ENCODE data around the gene NFKBIA. TPM values are rescaled to one million over a fixed set of nuclear protein-coding genes. Genes with fewer than 3 reads are reported as not detected.
A peak's percentile ranks its signal among the peaks of the same experiment; 100 is the strongest.
"Not testable (repeated sequence)": the region's sequence is repeated elsewhere in the genome, so short reads cannot be mapped to it uniquely, and the experiment has no call there.

Gene NFKBIA
- total RNA-seq, 1 donor from 2014 or later: 30.3 TPM

DNA sequence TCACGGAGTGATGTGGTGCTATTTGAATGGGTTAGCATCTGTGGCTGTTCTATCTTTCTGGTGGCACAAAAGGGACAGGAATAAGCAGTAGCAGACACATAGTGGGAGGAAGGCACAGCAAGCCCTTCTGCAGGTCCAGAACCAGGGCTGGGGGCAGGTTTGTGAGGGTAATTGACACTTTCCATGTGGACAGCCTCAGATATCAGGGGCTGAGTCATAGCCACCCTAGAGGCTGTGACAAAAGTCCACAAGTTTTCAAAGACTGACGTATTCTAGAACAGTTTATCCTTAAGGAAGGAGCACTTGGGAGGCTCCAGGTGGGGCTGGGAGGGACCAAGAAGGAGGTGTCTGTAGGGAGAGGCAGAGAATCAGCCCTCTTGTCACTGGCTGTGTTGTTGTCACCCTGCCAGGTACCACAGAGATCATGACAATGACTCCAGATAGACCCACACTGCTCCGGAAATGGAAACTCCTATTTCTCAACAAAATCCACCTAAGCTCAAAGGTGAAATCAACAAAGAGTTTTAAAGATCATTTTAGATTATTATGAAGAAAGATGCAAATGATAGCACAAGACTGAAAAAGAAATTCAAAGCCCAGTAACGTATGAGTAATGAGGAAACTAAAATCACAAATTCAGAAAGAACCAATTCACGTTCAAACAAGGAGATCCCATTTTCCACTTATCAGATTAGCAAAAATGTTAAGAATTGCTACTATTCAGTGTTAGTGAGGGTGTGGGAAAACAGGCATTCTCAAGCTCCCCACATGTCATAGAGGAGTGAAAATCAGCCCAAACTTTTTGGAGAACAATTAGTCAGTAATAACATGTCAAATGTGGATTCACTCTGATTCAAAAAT lies 48.3 kb downstream of the NFKBIA start:
- H3K36me3 Mint-ChIP-seq (ENCODE audit: low read depth): no peaks in the 10 kb centered on the region
- H3K9me3 Mint-ChIP-seq: no peaks in the 10 kb centered on the region
- peaks cover 14% of the 10 kb centered on the region for H3K4me1 Mint-ChIP-seq
- H3K27me3 Mint-ChIP-seq (ENCODE audit: low read depth): no peaks in the 10 kb centered on the region
- H3K4me3 Mint-ChIP-seq: no peak overlapping the region
- peak overlapping the region; percentile 51 for H3K27ac Mint-ChIP-seq (ENCODE audit: unreplicated experiment)
- no peak for DNase-seq (ENCODE audit: low read depth, low spot score)
- TF ChIP-seq, protein P1, sequence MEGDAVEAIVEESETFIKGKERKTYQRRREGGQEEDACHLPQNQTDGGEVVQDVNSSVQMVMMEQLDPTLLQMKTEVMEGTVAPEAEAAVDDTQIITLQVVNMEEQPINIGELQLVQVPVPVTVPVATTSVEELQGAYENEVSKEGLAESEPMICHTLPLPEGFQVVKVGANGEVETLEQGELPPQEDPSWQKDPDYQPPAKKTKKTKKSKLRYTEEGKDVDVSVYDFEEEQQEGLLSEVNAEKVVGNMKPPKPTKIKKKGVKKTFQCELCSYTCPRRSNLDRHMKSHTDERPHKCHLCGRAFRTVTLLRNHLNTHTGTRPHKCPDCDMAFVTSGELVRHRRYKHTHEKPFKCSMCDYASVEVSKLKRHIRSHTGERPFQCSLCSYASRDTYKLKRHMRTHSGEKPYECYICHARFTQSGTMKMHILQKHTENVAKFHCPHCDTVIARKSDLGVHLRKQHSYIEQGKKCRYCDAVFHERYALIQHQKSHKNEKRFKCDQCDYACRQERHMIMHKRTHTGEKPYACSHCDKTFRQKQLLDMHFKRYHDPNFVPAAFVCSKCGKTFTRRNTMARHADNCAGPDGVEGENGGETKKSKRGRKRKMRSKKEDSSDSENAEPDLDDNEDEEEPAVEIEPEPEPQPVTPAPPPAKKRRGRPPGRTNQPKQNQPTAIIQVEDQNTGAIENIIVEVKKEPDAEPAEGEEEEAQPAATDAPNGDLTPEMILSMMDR (conservative IDR thresholded peaks at IDR 0.05): no peak

DNA sequence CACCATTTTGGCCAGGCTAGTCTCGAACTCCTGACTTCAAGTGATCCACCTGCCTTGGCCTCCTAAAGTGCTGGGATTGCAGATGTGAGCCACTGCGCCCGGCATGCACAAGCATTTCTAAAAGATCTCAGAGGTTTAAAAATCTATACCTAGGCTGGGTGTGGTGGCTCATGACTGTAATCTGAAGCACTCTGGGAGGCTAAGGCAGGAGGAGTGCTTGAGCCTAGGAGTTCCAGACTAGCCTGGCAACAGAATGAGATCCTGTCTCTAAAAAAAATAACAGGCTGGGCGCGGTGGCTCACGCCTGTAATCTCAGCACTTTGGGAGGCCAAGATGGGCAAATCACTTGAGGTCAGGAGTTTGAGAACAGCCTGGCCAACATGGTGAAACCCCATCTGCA lies 49.3 kb downstream of the NFKBIA start:
- not testable (repeated sequence) for DNase-seq (ENCODE audit: low read depth, low spot score); H3K36me3 Mint-ChIP-seq (ENCODE audit: low read depth); H3K27ac Mint-ChIP-seq (ENCODE audit: unreplicated experiment); H3K4me3 Mint-ChIP-seq; H3K27me3 Mint-ChIP-seq (ENCODE audit: low read depth); H3K9me3 Mint-ChIP-seq
- peaks cover 15% of the 10 kb centered on the region for H3K4me1 Mint-ChIP-seq

DNA sequence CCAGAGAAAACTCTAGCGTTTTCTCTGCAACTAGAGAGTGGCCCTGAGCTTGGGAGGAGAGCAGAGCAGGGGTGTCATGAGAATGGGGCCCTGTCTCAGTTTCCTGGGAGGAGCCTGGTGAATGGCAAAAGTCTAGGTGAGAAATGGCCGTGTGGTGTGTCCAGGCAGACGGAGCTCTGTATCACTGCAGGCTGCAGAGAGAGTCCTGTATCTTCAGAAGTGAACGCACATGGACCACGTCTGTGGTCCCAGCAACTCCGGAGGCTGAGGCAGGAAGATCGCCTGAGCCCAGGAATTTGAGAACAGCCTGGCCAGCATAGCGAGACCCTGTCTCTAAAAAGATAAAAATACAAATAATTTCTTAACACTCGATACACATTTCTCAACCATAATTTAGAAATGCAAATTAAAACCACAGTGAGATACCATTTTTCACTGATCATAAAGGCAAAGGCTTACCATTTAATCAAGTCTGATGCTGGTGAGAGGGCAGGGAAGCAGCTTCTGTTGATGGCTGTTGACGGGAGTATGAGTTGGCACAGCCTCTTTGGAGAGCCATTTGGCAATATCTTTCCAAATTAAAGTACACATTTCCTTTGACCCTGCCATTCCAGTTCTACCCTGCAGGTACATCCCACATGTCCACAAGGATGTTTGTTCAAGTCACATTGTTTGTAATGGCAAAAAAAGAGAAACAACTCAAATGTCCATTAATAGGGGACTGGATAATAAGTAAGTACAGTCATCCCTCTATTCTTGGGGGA lies 51.0 kb downstream of the NFKBIA start:
- Mint-ChIP-seq H3K36me3 (ENCODE audit: low read depth) (no peaks in the 10 kb centered on the region), H3K27ac (ENCODE audit: unreplicated experiment) (no peak overlapping the region), H3K9me3 (no peaks in the 10 kb centered on the region), H3K4me1 (peaks cover 21% of the 10 kb centered on the region), H3K4me3 (no peak overlapping the region), H3K27me3 (ENCODE audit: low read depth) (no peaks in the 10 kb centered on the region)
- no peak for DNase-seq (ENCODE audit: low read depth, low spot score)
- TF ChIP-seq, protein P1 (conservative IDR thresholded peaks at IDR 0.05): no peak

DNA sequence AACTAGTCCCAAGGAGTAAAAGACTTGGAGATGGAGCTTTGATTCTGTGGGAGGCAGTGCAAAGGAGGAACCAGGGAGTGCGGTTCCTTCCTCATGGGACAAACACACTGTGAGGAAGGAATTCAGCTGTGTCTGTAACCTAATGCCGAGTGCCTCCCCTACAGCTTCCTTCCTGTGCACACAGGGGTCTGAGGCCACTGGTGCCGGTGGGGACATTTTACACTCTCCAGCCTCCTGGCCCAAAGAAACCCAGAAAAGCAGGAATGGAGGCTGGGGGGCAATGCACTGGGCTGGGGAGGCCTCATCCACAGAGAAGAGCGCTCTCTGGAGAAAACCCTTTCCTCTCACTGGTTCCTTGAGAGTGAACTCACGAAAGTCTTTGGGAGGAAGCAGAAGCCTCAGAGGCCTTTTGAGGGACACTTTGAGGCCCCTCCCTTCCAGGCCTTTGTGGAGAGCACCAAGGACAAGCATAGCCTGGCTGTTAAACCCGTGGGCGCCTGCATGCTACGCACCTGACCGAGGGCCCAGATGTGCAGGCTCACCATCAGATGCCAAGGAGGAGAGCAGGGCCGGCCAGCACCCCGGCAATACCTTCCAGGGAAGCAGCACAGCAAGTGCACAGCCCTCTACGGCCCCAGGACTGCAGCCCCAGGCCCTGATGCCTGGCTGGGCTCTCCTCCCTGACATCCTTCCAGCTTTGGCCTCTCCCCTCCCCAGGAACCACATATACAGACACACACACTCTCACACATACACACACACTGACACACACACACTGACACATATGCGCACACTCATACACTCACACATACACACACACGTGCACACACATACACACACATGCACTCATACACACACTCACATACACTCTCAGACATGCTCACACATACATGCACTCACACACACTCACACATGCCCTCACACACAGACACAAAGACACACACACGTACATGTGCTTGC lies 52.0 kb downstream of the NFKBIA start:
- Mint-ChIP-seq H3K4me3 (no peak overlapping the region), H3K9me3 (no peaks in the 10 kb centered on the region), H3K36me3 (ENCODE audit: low read depth) (no peaks in the 10 kb centered on the region), H3K27me3 (ENCODE audit: low read depth) (no peaks in the 10 kb centered on the region), H3K27ac (ENCODE audit: unreplicated experiment) (no peak overlapping the region), H3K4me1 (peaks cover 30% of the 10 kb centered on the region)
- no peak for DNase-seq (ENCODE audit: low read depth, low spot score)
- TF ChIP-seq, protein P1 (conservative IDR thresholded peaks at IDR 0.05): no peak

DNA sequence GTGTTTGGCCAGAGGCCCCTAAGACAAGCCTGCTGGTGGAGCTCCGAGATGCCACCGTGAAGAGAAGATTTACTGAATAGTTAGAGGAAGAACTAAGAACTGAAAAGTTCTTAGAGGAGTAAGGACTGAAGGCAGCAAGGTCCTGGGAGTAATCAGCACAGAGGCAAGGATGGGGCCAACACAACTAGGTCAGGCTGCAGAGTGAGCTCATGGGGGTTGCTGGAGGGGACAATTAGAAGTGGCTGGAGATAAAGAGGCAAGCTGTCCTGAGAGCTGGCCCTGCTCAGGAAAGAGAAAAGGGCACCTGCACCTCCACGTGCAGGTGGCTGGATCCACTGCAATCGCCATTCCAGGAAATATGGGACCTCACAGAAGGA lies 52.7 kb downstream of the NFKBIA start:
- DNase-seq (ENCODE audit: low read depth, low spot score): no peak
- H3K4me1 Mint-ChIP-seq: peaks cover 36% of the 10 kb centered on the region
- H3K4me3 Mint-ChIP-seq: no peak overlapping the region
- H3K27me3 Mint-ChIP-seq (ENCODE audit: low read depth): no peaks in the 10 kb centered on the region
- H3K36me3 Mint-ChIP-seq (ENCODE audit: low read depth): no peaks in the 10 kb centered on the region
- TF ChIP-seq, protein P1 (conservative IDR thresholded peaks at IDR 0.05): no peak
- no peak overlapping the region for H3K27ac Mint-ChIP-seq (ENCODE audit: unreplicated experiment)
- H3K9me3 Mint-ChIP-seq: no peaks in the 10 kb centered on the region

Other genes with a start within 250 kb of the NFKBIA start
- gene PSMA6, start 112.4 kb downstream of the NFKBIA start, total RNA-seq: 220 and 229 TPM in 2 replicates
- 0.09 TPM in 1 of 2 replicates, not detected in the other for gene INSM2, start 129.4 kb upstream of the NFKBIA start, total RNA-seq